WTC11 (cell line): ENCODE results near the gene CCP110.

Experiments
- ATF2 ChIP-seq: sonication (generic); formaldehyde crosslinking; IDR thresholded peaks from 2 replicates; pipeline ENCODE4 v1.8.1; 2022; ENCODE audit warnings: low read depth, missing genetic modification reagents, borderline replicate concordance
- CTCF ChIP-seq: fragments of 200-600 bp; IDR thresholded peaks from 2 replicates; pipeline ENCODE4 v1.8.0; 2022; ENCODE audit warnings: antibody characterized with exemption
- NFE2L1 ChIP-seq: sonication (generic); formaldehyde crosslinking; IDR thresholded peaks from 2 replicates; pipeline ENCODE4 v1.8.1; 2023; ENCODE audit warnings: missing genetic modification reagents
- SP1 ChIP-seq: sonication (generic); formaldehyde crosslinking; conservative IDR thresholded peaks from 2 replicates; pipeline ENCODE4 v1.8.1; 2022; ENCODE audit warnings: missing genetic modification reagents

GRCh38 chr16:19518388-19518787, 5.4 kb upstream of the CCP110 start:
- TF ChIP-seq ATF2 (CRISPR knock-in tag): no peak
- TF ChIP-seq CTCF: no peak
- TF ChIP-seq SP1 (CRISPR knock-in tag): no peak
- TF ChIP-seq NFE2L1: no peak
